Stimulated activated CD4-positive, alpha-beta T cell treated with anti-CD3 and anti-CD28 coated beads, TNF-alpha, amount 100 ng/mL, for 4 hours (primary cell): ENCODE data around the gene CBX4.

ENCODE experiments used
- DNase-seq, 3 experiments: peaks; one replicate each; pipeline ENCODE4 v3.0.0-alpha.2; 2020; ENCODE audit warnings: low read depth in 3 of 3

CBX4 gene

DNA sequence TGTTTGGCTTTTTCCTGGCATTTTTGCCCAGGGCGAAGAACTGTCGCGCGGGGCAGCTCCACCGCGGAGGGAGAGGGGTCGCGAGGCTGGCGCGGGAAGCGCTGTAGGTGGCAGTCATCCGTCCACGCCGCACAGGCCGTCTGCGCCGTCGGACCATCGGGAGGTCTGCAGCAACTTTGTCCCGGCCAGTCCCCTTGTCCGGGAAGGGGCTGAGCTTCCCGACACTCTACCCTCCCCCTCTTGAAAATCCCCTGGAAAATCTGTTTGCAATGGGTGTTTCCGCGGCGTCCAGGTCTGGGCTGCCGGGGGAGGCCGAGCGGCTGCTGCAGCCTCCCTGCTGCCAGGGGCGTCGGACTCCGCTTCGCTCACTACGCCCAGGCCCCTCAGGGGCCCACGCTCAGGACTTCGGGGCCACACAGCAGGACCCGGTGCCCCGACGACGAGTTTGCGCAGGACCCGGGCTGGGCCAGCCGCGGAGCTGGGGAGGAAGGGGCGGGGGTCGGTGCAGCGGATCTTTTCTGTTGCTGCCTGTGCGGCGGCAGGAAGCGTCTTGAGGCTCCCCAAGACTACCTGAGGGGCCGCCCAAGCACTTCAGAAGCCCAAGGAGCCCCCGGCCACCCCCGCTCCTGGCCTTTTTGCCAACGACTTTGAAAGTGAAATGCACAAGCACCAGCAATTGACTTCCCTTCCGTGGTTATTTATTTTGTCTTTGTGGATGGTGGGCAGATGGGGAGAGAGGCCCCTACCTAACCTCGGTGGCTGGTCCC is 2.3 kb upstream of the CBX4 start:
- DNase-seq: no peak

DNA sequence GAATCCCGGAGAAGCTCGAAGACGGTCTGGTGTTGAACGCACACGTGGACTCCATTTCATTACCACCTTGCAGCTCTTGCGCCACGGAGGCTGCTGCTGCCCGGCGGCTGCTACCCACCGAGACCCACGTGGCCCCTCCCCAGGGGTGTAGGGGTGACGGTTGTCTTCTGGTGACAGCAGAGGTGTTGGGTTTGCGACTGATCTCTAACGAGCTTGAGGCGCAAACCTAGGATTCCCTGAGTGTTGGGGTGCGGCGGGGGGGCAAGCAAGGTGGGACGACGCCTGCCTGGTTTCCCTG is 1.7 kb upstream of the CBX4 start:
- no peak for DNase-seq

DNA sequence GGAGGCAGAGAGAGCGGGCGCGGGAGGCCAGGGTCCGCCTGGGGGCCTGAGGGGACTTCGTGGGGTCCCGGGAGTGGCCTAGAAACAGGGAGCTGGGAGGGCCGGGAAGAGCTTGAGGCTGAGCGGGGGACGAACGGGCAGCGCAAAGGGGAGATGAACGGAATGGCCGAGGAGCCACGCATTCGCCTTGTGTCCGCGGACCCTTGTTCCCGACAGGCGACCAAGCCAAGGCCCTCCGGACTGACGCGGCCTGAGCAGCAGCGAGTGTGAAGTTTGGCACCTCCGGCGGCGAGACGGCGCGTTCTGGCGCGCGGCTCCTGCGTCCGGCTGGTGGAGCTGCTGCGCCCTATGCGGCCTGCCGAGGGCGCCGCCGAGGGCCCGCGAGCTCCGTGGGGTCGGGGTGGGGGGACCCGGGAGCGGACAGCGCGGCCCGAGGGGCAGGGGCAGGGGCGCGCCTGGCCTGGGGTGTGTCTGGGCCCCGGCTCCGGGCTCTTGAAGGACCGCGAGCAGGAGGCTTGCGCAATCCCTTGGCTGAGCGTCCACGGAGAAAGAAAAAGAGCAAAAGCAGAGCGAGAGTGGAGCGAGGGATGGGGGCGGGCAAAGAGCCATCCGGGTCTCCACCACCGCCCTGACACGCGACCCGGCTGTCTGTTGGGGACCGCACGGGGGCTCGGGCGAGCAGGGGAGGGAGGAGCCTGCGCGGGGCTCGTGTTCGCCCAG is 1.2 kb upstream of the CBX4 start:
- DNase-seq: no peak

DNA sequence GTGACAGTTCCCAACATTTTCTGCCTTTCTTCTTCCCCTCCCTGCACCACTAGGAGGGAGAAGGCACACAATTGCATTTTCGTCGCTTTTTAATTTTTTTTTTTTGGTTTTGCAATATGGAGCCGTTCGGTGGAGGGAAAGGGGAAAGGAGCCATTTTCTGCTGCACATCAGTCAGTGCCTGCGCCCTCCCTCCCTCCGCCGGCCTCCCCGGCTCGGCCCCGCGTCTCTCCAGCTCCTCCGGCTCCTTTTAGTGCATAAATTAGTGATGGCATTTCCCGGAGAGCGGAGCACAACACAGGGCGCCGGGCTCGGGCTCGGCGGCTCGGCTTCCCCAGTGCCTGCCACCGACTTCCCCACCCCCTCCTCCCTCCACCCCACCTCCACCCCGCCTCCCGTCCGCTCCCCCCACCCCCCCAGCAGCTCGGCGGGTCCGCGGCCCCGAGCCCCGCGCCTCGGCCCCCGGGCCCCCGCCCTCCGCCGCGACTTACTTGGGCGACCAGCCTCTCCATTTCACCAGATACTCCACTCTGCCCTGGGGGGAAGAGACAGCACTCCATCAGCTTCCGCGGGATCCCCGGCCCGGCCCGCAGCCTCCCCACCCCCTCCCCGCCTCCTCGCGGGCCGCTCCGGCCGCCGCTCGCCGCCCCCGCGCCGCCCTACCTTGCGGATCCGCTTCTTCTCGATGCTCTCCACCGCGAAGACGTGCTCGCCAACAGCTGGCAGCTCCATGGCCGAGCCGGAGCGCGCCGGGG is 542 bp downstream of the CBX4 start:
- peak in 1 of 3 experiments; percentile 35 for DNase-seq

DNA sequence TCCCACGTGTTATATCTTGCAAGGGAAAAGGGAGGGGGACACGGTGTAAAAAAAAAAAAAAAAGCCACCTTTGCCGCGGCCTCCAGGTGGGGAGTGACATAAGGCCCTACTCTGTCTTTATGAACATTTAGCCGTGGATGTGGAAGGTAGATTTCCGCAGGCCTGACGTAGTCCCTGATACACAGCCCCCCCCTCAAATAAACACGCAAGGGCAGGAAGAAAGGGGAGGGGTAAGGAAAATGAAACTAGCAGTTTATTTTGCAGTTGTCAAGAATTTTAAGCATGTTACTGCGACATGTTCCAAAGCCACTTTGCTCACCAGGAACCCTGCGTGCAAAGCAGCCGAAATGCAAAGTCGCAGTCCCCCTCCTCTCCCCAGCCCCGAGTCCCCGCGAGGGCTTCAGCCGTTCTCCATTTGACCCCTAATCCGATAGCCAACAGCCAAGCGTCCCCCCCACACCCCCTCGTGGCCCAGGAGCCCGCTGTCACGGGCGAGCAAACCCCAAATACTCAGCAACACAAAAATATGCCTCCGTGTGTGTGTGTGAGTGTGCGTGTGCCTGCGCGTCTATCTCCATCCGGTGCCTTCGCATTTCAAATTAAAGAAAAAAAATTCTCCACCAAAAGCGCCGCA is 1.2 kb downstream of the CBX4 start:
- DNase-seq: no peak

DNA sequence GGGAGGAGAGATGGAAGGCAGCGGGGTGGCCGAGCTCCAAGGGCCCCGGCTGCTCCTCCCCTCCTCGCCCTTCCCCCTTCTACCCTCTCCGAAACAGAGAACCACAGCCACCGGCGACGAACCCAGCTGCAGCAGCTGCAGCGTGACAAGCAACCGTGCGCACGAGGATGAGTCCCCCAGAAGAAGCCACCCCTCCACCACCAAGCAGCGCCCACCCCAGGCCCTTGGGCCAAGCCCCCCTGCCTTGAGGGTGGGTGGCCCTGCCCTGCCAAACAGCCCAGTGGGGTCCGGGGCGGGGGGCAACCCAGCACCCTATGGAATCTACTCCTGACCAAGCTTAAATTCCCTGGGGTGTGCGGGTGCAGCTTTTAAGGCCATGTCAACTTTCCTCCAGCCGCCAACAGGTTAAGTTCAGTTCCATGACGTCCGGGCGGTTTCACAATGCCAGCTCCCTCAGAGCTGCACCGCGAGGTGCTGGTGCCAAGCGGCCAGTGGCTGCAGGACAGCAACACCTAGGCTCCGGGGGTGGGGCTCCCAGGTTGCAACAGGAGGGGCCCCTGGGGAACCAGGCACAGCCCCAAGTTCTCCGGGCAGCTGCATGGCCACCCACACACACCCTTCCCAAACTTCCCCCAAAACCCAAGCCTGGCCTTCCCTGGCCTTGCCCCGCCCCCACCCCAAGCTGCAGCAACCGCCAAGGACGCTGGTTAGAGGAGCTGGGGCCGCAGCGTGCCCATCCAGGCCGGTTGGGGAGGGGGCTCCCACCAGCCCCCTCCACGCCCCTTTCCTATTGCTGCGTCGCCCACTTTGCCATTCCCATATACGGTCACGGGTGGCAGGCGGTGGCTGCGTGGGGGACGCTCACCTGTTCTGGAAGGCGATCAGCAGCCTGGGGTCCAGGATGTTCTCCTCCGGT is 2.0 kb downstream of the CBX4 start:
- DNase-seq: no peak

DNA sequence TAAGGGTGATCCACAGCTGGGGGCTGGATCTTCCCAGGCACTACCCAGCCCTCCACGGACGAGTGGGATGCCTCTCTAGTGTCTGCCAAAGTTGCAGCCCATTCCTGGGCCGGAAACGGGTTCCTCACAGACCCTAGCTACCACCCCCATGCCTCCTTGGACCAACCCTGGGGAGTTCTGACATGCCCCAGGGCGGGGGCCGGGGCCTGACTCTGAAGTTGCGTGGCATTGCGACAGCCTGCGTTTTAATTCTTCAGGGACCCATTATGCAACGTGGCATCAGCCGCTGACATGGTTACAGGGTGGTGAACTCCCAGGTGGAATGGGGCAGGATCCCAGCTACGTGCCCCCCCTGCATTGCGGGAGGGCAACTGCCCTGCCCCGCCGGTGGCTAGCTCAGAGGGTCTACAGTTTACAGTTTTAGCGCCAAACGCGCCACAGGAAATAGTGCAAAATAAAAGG is 2.7 kb downstream of the CBX4 start:
- no peak for DNase-seq

DNA sequence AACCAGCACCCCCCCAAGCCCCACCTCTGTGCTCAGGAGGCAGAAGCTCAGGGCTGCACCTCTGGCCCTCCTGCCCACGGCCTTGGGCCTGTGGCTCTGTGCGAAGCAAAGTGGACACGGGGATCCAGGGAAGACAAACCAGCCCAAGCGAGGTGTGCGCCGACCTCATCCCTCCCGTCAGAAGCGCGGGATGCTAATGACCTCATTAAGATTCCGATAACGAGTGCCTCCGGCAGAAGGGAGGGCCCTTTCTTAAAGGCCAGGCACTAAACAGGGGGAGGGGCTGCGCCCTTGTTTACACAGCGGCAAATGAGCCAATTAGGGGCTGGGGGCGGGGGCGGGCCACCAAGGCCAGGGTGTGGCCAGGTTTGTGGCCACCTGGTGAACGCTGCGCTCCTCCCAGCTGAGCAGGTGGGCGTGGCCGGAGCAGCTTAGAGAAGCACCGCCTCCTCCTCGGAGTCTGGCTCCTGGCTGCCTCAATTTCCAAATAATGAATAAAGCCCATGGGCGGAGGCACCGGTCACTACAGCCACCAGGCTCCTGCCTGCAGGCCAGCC is 3.2 kb downstream of the CBX4 start:
- no peak for DNase-seq

DNA sequence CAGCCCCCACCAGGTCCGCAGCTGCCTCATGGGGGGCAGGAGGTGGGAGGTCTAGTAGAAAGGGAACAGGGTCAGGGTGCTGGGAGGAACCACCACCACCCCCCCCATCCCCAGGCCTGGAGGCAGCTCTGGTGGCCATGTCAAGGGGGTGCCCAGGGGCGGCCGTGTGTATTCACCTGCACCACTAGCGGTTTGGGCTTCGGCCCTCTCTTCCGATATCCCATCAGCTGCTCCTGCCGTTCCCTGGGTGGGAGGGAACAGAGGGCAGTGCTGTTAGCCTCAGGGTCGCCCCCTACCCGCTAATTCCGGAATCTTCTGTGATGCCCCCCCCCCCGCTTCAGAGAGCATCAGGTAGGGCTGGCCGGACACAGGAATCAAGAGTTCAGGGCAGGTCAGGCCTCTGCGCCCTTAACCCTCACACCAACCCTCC is 3.8 kb downstream of the CBX4 start:
- DNase-seq: no peak

- DNase-seq: no peak
Measured at GRCh38 chr17:79834565-79835469, 4.4 kb downstream of the CBX4 start.

DNA sequence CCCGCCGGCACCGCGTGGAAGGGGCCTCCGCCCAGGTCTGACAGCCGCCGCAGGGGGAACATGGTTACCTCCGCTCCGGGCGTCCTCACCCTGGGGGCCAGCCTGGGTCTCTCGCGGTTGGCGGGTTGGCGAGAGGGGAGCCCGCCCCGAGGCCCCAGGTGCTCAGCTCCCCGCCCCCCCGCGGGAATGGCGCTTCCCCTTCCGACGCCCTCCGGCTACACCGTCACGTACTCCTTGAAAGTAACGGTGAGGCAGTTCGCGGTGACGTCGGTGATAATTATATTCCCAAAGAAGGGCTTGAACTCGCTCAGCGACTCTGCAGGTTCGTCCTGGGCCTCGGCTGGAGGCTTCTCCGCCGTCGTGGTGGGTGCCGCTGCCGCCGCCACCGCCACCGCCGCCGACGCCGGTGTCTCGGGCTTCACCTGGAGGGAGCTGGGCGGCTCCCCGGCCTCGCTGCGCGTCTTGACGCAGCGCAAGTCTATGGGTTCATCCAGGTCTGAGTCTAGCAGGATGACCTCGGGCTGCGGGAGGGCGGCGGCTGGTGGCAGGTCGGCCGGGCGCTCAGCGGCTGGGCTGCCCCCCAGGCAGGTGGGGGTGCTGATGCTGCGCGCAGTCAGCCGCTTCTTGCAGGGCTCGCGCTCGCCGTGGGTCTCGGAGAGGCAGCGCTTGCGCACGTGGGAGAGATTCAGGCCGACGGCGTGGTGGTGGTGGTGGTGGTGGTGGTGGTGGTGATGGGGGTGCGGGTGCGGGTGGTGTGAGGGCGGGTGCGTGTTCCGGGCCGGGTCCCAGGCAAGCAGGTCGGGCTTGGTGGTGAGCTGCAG is 5.3 kb downstream of the CBX4 start:
- DNase-seq: no peak

GRCh38 chr17:79833110-79833450 is 6.2 kb downstream of the CBX4 start:
- no peak for DNase-seq

DNA sequence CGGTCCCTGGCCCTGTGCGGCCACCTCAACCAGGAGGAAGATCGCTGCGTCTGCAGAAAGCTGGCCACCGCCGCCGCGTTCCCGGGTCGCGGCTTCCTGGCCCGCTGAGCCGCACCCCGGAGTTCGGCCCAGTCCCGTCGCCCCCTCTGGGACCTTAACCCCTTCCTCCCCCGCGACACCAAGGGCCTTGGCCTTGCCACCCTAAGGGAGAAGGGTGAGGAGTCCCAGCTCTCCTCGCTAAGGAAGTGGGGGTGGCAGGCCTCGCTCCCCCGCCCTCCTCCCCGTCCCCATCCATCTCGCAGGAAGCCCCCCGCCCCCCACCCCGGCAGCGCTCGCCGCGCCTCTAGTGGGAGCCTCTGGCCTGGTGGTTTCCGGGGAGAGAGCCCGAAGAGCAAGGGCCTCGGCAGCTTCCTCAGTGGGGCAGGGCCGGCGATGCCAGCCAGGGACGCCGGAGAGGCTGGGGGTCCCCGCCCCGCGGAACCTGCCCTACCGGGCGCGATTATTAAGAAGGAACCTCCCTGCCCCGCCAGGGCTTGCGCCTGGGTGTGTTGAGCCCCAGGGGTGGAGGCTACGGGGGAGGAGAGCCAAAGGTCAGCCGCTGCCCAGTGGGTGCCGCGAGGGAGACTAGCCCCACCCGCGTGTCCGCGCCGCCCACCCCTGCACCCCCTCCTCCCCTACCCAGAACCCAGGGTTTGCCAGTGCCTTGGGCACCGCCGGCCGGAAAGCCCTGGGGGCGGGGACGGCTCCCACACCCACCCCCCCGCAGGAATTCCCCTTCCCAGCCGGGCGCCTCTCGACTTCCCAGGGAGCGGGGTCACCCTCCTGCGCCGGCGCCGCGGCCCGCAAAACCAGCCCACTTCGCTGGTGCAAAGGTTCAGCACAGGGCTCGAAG is 6.8 kb downstream of the CBX4 start:
- no peak for DNase-seq

- no peak for DNase-seq
Measured at GRCh38 chr17:79831265-79832217, 7.7 kb downstream of the CBX4 start.

DNA sequence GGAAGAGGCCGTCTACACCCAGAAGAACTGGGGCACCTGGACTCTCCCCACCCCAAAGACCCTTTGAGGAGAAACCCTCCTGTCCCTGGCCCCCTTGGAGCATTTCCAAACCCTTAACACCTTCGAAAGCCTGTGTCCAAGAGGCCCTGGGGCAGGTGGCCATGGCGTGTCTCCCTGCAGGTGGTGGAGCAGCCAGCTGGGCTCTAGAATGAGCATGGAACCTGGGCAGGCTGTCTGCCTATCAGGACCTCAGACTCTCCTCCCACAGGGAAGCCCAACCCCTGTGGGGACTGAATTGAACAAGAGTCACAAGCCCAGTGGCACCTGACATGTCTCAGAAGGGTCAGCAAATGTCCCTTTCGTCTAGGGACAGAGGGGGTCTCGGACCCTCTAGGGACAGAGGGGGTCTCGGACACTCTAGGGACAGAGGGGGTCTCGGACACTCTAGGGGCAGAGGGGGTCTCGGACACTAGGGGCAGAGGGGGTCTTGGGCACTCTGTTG is 8.4 kb downstream of the CBX4 start:
- no peak for DNase-seq

DNA sequence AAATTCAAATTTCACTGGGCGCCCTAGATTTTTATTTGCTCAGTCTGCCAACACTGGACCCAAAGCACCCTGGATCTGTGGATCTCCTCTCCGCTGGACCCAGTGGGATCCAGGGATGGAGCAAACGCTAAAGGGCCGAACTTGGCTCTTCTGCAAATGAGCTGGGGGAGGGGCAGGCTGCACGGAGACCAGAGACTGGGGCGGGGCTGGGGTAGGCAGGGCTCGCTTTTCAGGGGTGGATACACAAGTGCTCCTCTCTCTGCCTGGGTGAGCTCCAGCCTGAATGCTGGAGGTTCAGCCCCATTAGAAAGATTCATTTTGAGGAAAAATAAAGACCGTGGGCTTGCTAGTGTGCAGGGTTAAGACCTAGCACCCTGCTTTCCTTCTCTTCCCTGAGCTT is 8.9 kb downstream of the CBX4 start:
- DNase-seq: no peak

DNA sequence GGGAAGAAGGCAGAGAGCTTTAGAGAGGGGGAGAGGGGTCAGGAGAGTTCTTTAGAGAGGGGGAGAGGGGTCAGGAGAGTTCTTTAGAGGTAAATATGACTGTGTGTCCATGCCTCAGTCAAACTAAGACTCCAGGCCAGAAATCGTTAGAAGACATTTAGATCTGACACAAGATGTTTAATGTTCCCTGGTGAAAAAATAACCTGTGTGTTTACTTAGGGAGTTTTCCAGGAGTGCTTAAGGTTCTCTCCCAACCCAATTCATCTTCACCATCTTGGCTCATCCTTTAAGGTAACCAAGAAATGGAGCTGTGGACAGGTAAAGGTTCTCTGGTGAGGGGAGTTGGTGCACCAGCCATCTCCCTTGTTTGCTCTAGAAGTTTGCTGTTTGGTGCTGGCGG is 9.8 kb downstream of the CBX4 start:
- no peak for DNase-seq
